Brain microvascular endothelial cell (primary cell): ENCODE results near the gene CFAP161.

Experiments used
- DNase-seq: peaks from one replicate; pipeline ENCODE4 v3.0.0-alpha.2; 2020
- H3K27ac ChIP-seq: fragments of 250-450 bp; sonication (Bioruptor Pico); 2 replicates; pipeline ENCODE4 v1.5.1; 2020; ENCODE audit warnings: mild to moderate bottlenecking, moderate library complexity
- H3K27me3 ChIP-seq: fragments of 250-450 bp; sonication (Bioruptor Pico); replicated peaks from 2 replicates; pipeline ENCODE4 v1.5.1; 2020; ENCODE audit warnings: mild to moderate bottlenecking
- H3K36me3 ChIP-seq: fragments of 250-450 bp; sonication (Bioruptor Pico); replicated peaks from 2 replicates; pipeline ENCODE4 v1.5.1; 2020; ENCODE audit warnings: mild to moderate bottlenecking
- H3K4me3 ChIP-seq: 2 replicates; pipeline ENCODE4 v1.5.1; 2011; ENCODE audit warnings: low read depth, mild to moderate bottlenecking, control low read depth, low read length, moderate library complexity
- in situ Hi-C: cut with HindIII; loops from 2 replicates; pipeline ENCODE4 v1.10.0; 2017; ENCODE audit warnings: low sequenced_read_pairs, low pct_ligation_motif_present
- TF ChIP-seq, protein P1 (sequence below): IDR thresholded peaks from 2 replicates; pipeline ENCODE4 v1.5.1; 2011; ENCODE audit warnings: low read depth, mild to moderate bottlenecking, moderate library complexity, low read length, control low read depth, inconsistent platforms; ENCODE audit errors: missing control alignments

CFAP161 gene

GRCh38 chr15:81096398-81096797 is 37.7 kb upstream of the CFAP161 start:
- DNase-seq: no peak
- H3K4me3 ChIP-seq: no peak overlapping the region
- TF ChIP-seq, protein P1, sequence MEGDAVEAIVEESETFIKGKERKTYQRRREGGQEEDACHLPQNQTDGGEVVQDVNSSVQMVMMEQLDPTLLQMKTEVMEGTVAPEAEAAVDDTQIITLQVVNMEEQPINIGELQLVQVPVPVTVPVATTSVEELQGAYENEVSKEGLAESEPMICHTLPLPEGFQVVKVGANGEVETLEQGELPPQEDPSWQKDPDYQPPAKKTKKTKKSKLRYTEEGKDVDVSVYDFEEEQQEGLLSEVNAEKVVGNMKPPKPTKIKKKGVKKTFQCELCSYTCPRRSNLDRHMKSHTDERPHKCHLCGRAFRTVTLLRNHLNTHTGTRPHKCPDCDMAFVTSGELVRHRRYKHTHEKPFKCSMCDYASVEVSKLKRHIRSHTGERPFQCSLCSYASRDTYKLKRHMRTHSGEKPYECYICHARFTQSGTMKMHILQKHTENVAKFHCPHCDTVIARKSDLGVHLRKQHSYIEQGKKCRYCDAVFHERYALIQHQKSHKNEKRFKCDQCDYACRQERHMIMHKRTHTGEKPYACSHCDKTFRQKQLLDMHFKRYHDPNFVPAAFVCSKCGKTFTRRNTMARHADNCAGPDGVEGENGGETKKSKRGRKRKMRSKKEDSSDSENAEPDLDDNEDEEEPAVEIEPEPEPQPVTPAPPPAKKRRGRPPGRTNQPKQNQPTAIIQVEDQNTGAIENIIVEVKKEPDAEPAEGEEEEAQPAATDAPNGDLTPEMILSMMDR: no peak
- no peaks in the 10 kb centered on the region for H3K36me3 ChIP-seq
- H3K27me3 ChIP-seq: no peaks in the 10 kb centered on the region
- in situ Hi-C loops: no loop called here
- H3K27ac ChIP-seq: no peak overlapping the region

GRCh38 chr15:81097116-81097889 is 36.8 kb upstream of the CFAP161 start:
- DNase-seq: no peak
- no peaks in the 10 kb centered on the region for H3K27me3 ChIP-seq
- in situ Hi-C loops: no loop called here
- no peak overlapping the region for H3K4me3 ChIP-seq
- H3K36me3 ChIP-seq: no peaks in the 10 kb centered on the region
- TF ChIP-seq, protein P1: no peak
- no peak overlapping the region for H3K27ac ChIP-seq

DNA sequence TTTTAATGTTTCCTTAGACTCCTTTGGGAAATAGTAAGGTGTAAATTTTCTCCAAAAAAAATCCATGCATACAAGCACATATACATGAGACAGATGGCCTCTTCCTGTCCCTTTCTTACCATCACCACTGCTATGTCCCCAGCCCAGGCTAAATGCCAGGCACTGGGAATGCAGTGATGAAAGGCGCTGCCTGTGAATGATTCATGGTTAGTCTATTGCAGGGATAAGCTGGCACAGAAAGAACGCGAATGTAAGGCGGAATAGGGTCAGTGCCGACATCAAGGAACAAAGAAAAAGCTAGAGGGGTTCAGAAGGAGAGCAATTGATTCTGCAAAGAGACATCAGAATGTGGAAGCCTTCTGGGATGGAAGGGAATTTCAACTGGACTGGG is 36.2 kb upstream of the CFAP161 start:
- Histone ChIP-seq H3K36me3 (no peaks in the 10 kb centered on the region), H3K4me3 (no peak overlapping the region), H3K27me3 (no peaks in the 10 kb centered on the region), H3K27ac (no peak overlapping the region)
- in situ Hi-C loops: no loop called here
- TF ChIP-seq, protein P1: no peak
- no peak for DNase-seq

- H3K36me3 ChIP-seq: no peaks in the 10 kb centered on the region
- DNase-seq: no peak
- no peaks in the 10 kb centered on the region for H3K27me3 ChIP-seq
- in situ Hi-C loops: no loop called here
- TF ChIP-seq, protein P1: no peak
- no peak overlapping the region for H3K27ac ChIP-seq
- no peak overlapping the region for H3K4me3 ChIP-seq
Measured at GRCh38 chr15:81098349-81098748, 35.7 kb upstream of the CFAP161 start.

GRCh38 chr15:81098861-81099651 is 35.0 kb upstream of the CFAP161 start:
- in situ Hi-C loops: no loop called here
- no peak overlapping the region for H3K27ac ChIP-seq
- TF ChIP-seq, protein P1: no peak
- no peak for DNase-seq
- no peaks in the 10 kb centered on the region for H3K27me3 ChIP-seq
- no peaks in the 10 kb centered on the region for H3K36me3 ChIP-seq
- H3K4me3 ChIP-seq: no peak overlapping the region
